GM21360 (cell line): Measurements from ENCODE around the gene STX1A.
"Not testable (repeated sequence)": the region's sequence is repeated elsewhere in the genome, so short reads cannot be mapped to it uniquely, and the experiment has no call there.

Source experiments
- ATAC-seq: cut with Tn5 transposase; IDR thresholded peaks from one replicate; pipeline ENCODE4 v1.9.1; 2021; ENCODE audit warnings: mild to moderate bottlenecking, moderate library complexity; ENCODE audit not compliant: unreplicated experiment

The STX1A gene

DNA sequence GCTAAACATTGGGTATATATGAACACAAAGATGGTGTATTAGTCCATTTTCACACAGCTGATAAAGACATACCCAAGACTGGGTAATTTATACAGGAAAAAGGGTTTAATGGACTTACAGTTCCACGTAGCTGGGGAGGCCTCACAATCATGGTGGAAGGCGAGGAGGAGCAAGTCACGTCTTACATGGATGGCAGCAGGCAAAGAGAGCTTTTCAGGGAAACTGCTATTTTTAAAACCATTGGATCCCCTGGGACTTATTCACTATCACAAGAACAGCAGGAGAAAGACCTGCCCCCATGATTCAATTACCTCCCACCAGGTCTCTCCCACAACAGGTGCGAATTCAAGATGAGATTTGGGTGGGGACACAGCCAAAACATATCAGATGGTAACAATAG is 64.2 kb downstream of the STX1A start:
- not testable (repeated sequence) for ATAC-seq

DNA sequence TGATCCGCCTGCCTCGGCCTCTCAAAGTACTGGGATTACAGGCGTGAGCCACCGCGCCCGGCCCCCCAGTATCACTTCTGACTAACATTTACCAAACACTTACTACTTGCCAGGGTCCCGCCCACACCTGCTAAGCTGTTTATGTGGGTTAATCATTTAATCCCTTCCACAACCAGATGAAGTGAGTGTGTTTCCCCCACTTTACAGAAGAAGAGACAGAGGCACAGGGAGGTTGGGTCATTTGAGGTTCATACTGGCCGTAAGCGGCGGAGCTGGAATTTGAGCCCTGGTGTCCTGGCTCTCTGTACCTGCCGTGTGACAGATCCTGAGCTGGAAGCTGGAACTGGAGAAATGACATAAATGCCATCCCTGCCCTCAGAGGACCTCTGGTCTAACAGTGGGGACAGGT is 66.9 kb downstream of the STX1A start:
- ATAC-seq, result no peak

DNA sequence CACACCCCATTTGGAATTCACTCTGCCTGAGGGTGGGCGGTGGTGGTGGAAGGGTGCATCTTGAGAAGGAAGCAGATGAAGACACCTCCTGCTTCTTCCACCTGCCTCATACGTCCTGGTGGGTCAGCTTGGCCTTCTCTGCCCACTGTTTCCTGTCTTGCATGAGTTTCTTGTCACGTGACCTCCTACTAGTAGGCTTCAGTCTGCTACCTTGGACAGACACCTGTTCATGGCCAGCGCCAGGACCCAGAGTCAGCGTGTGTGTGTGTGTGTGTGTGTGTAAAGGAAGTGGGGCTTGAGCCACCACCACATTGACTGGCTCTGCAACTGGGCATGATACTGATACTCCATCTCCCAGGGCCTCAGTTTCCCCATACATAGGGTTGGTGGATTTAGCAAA is 68.9 kb downstream of the STX1A start:
- no peak for ATAC-seq

DNA sequence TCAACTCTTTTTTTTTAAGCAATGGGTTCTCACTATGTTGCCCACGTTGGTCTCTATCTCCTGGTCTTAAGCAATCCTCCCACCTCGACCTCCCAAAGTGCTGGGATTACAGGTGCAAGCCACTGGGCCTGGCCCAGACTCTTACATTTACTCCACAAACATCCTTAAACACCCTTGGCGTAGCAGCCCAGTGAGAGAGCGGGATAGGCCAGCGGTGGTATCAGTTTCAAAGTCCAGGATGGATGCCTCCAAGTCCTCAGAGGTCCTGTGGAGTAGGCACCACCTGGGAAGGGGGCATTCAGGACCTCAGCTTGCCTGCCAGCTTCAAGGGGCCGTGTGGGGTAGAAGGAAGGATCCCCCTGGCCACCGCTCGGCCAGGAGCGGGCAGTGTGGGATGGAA is 69.9 kb downstream of the STX1A start:
- ATAC-seq, result no peak
